Lower leg skin (tissue), 3 donors: ENCODE data around the gene RAD51B.

Experiments
- CTCF ChIP-seq, 3 donors: fragments of 450-650 bp; IDR thresholded peaks; one replicate each; pipeline ENCODE4 v1.5.1; 2016; ENCODE audit warnings: antibody characterized with exemption in 3 of 3, mild to moderate bottlenecking in 3 of 3, moderate library complexity in 2 of 3
- POLR2A ChIP-seq, 2 donors: fragments of 450-650 bp; IDR thresholded peaks; one replicate each; pipeline ENCODE4 v1.6.1; 2016 to 2017; ENCODE audit warnings: antibody characterized with exemption in 2 of 2, mild to moderate bottlenecking in 1 of 2, moderate library complexity in 1 of 2

- no peak for TF ChIP-seq CTCF (IDR thresholded peaks at IDR 0.05)
- no peak for TF ChIP-seq POLR2A (IDR thresholded peaks at IDR 0.05)
Observed at GRCh38 chr14:68670359-68670715, 850.8 kb downstream of the RAD51B start.
